GM12878 (cell line): Measurements from ENCODE around the gene AGRP. TPM values are rescaled to one million over a fixed set of nuclear protein-coding genes. Genes with fewer than 3 reads are reported as not detected.

Experiments used
- ATAC-seq: fragments of 200-7000 bp; cut with Tn5 transposase; 3 replicates; pipeline ENCODE4 v1.9.1; 2020; ENCODE audit warnings: mild to moderate bottlenecking, moderate library complexity
- BruUV-seq: library from RNA; stranded (reverse); fragments of 400-500 nt; replicated peaks from 2 replicates; lab custom pipeline; 2021; lab: Mats Ljungman, UMichigan
- CTCF ChIA-PET: fragments of 300-600 bp; sonication (Branson Sonifier 250); formaldehyde crosslinking; extraction: SDS; loops from one replicate; lab custom pipeline; 2021; ENCODE audit warnings: inconsistent platforms; lab: Yijun Ruan, JAX
- POLR2A ChIA-PET: fragments of 350-600 bp; formaldehyde crosslinking; extraction: SDS; loops from one replicate; lab custom pipeline; 2021; ENCODE audit warnings: inconsistent platforms; lab: Charles Lee
- RAD21 ChIA-PET: fragments of 300-600 bp; sonication (Branson Sonifier 250); formaldehyde crosslinking; loops from one replicate; lab custom pipeline; 2023; ENCODE audit warnings: antibody characterized with exemption; ENCODE audit not compliant: unreplicated experiment; lab: Charles Lee
- SMC1A ChIA-PET: fragments of 300-600 bp; sonication (Branson Sonifier 250); formaldehyde crosslinking; loops from one replicate; lab custom pipeline; 2023; ENCODE audit not compliant: unreplicated experiment, uncharacterized antibody; lab: Charles Lee
- DNase-seq: peaks from one replicate; pipeline ENCODE4 v3.0.0-alpha.2; 2011; ENCODE audit warnings: low read depth, low spot score
- FAIRE-seq: peaks from 3 replicates; lab custom pipeline; 2011; peaks lifted over from hg19 to GRCh38; lab: Jason Lieb, UNC
- H2AFZ ChIP-seq: 2 replicates; pipeline ENCODE4 v1.6.0; 2011; ENCODE audit warnings: low read depth, low read length, control low read depth; ENCODE audit not compliant: control insufficient read depth
- H3K27ac ChIP-seq: 2 replicates; pipeline ENCODE4 v1.5.1; 2011; ENCODE audit warnings: control low read depth; ENCODE audit not compliant: control insufficient read depth, insufficient read depth
- H3K27me3 ChIP-seq, 2 experiments: replicated peaks in 1 of 2; 2 replicates each; pipeline versions ENCODE4 v1.6.0 to v1.6.1; 2011; ENCODE audit warnings: low read length in 1 of 2; ENCODE audit not compliant: control insufficient read depth in 2 of 2, insufficient read depth in 2 of 2
- H3K36me3 ChIP-seq, 2 experiments: 2 replicates each; pipeline ENCODE4 v1.5.1; 2011; ENCODE audit warnings: low read length in 1 of 2; ENCODE audit not compliant: control insufficient read depth in 2 of 2, insufficient read depth in 2 of 2
- H3K4me1 ChIP-seq: 2 replicates; pipeline ENCODE4 v1.6.1; 2011; ENCODE audit warnings: mild to moderate bottlenecking, low read length, moderate library complexity, mixed read lengths; ENCODE audit not compliant: control insufficient read depth, insufficient read depth
- H3K4me2 ChIP-seq: 2 replicates; pipeline ENCODE4 v1.6.0; 2011; ENCODE audit warnings: control low read depth; ENCODE audit not compliant: control insufficient read depth, insufficient read depth
- H3K4me3 ChIP-seq: fragments of 200-600 bp; sonication (generic); 2 replicates; pipeline ENCODE4 v1.5.1; 2016
- H3K79me2 ChIP-seq: 2 replicates; pipeline ENCODE4 v1.6.0; 2011; ENCODE audit warnings: low read length; ENCODE audit not compliant: control insufficient read depth, insufficient read depth
- H3K9ac ChIP-seq: 2 replicates; pipeline ENCODE4 v1.8.0; 2011; ENCODE audit warnings: low read length, control low read depth, mixed read lengths; ENCODE audit not compliant: control insufficient read depth, insufficient read depth
- H3K9me3 ChIP-seq: replicated peaks from 3 replicates; pipeline ENCODE4 v1.5.1; 2011; ENCODE audit warnings: mild to moderate bottlenecking, low read length; ENCODE audit not compliant: control insufficient read depth, insufficient read depth
- H4K20me1 ChIP-seq: 2 replicates; pipeline ENCODE4 v1.6.0; 2011; ENCODE audit not compliant: control insufficient read depth, insufficient read depth
- CEBPZ ChIP-seq: fragments of 150-350 bp; IDR thresholded peaks from 2 replicates; pipeline ENCODE4 v1.6.1; 2016; ENCODE audit warnings: low read depth, low read length
- NRF1 ChIP-seq: conservative IDR thresholded peaks from 2 replicates; pipeline ENCODE4 v1.6.1; 2011; ENCODE audit warnings: mild to moderate bottlenecking, low read depth, low read length, improper control_type of control experiment
- SMAD5 ChIP-seq: IDR thresholded peaks from 2 replicates; pipeline ENCODE4 v1.6.1; 2016; ENCODE audit warnings: antibody characterized with exemption, low read depth
- ZBED1 ChIP-seq: IDR thresholded peaks from 2 replicates; pipeline ENCODE4 v1.6.1; 2016; ENCODE audit warnings: borderline replicate concordance
- ZSCAN29 ChIP-seq: fragments of 450-650 bp; IDR thresholded peaks from 2 replicates; pipeline ENCODE4 v1.6.1; 2017; ENCODE audit warnings: mild to moderate bottlenecking, moderate library complexity
- WGBS: methylation state at CpG from one replicate; pipeline ENCODE4 v1.1.6; 2016; ENCODE audit warnings: low lambda C conversion rate; ENCODE audit not compliant: insufficient replicate concordance, insufficient coverage; ENCODE audit errors: missing lambda C conversion rate; 5-methylcytosine and 5-hydroxymethylcytosine counted together
- in situ Hi-C: fragments of 300-500 bp; cut with MboI; formaldehyde crosslinking; loops from 9 replicates; pipeline ENCODE4 v1.14.3; 2018; ENCODE audit warnings: mixed read lengths
- intact Hi-C: fragments of 100-400 bp; cut with micrococcal nuclease; formaldehyde crosslinking; loops from one replicate; pipeline ENCODE4 v1.14.2; 2022; ENCODE audit not compliant: unreplicated experiment
- polyA plus RNA-seq, 11 experiments: library from polyadenylated mRNA; depleted of rRNA in 4 of 11; unstranded in 6 of 11; stranded (reverse) in 5 of 11; fragments of >200 nt; fragmentation: Nextera tagmentation in 4 of 11; fragmentation: Illumina TruSeq in 1 of 11; extraction: Ambion mirVana in 4 of 11; extraction: Trizol in 1 of 11; gene quantifications; 1 replicate in 1 of 11; 2 replicates in 10 of 11; pipeline versions ENCODE4 v1.2.1 to v1.2.3, GENCODE V29; 2011 to 2016; ENCODE audit warnings: inconsistent platforms in 2 of 11, missing spikeins in 2 of 11, low read depth in 1 of 11
- total RNA-seq, 4 experiments: library from RNA; depleted of rRNA in 3 of 4; stranded (reverse); fragments of >200 nt in 3 of 4; fragmentation: Illumina TruSeq in 1 of 4; extraction: Trizol in 1 of 4; gene quantifications; 2 replicates each; pipeline versions ENCODE4 v1.2.1 to v1.2.3, GENCODE V29; 2013 to 2021

Gene AGRP
- total and polyA plus RNA-seq, 10 of the 15 experiments (the other 5 are each of a cell fraction or from before 2014, with no cell fraction given), result 0.16 to 0.75 (median 0.53) TPM; not detected in 6

GRCh38 chr16:67441271-67441753 lies 42.0 kb downstream of the AGRP start:
- H3K36me3 ChIP-seq, result peaks cover 4 to 21% of the 10 kb centered on the region in 2 experiments
- in situ Hi-C loops, result no loop called here
- no peaks in the 10 kb centered on the region for H3K27me3 ChIP-seq
- no peak overlapping the region for H3K4me2 ChIP-seq
- ATAC-seq (no peak), FAIRE-seq (no peak), DNase-seq (no peak)
- no peak overlapping the region for H3K27ac ChIP-seq
- no peak overlapping the region for H3K4me3 ChIP-seq
- peaks cover 10% of the 10 kb centered on the region for H3K4me1 ChIP-seq
- H3K9me3 ChIP-seq, result no peaks in the 10 kb centered on the region
- no peaks in the 10 kb centered on the region for H3K79me2 ChIP-seq
- intact Hi-C loops, result no loop called here
- CTCF ChIA-PET, result interaction anchor here (1.0 to 7.7 kb wide), 2 partner anchors 15 to 25 kb away, joined by 3 to 84 read pairs; partner anchors contain the start of gene ZDHHC1
- POLR2A ChIA-PET, result no interaction called here
- 94% methylated on average over 17 of the region's 17 CpGs for WGBS
- no peak for TF ChIP-seq NRF1
- no peak for TF ChIP-seq ZSCAN29
- no peak overlapping the region for H2AFZ ChIP-seq
- RAD21 ChIA-PET, result no interaction called here
- BruUV-seq, result no TSS peak
- SMC1A ChIA-PET, result no interaction called here
- no peak overlapping the region for H3K9ac ChIP-seq
- 0 out of 2 replicates have a peak, but pooled peaks cover 4% of the 10 kb centered on the region for H4K20me1 ChIP-seq

DNA sequence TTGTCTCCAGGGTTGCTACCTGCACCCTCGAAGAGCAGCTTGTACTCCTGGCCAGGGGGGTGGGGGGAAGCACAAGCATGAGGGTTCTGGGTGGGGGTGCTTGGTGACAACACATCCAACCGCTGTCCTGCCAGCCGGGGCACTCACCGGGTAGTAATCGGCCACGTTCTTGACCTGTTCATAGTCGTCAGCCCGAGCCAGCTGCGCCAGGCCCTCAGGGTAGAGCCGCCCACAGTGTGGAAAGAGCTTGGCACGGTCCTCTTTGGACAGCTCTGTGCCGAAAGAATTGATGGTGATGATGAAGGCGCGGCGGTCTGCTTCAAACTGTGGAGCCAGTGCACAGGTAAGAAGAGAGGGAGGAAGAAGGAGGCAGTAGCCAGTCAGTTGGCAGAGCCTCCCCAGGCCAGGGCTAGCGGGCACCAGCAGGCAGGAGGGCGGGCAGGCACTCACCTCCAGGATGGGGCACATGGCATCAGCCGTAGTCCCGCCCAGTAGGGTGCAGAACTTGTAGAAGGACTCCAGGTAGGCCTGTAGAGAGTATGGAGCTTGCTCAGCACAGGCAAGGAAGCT lies 44.4 kb downstream of the AGRP start:
- DNase-seq (no peak), ATAC-seq (no peak), FAIRE-seq (no peak)
- intact Hi-C loops, result no loop called here
- no TSS peak for BruUV-seq
- H3K27me3 ChIP-seq, result no peaks in the 10 kb centered on the region
- no peak overlapping the region for H3K4me3 ChIP-seq
- no peak overlapping the region for H3K27ac ChIP-seq
- H3K9ac ChIP-seq, result no peak overlapping the region
- TF ChIP-seq ZBED1, result no peak
- no peak for TF ChIP-seq CEBPZ
- no peak for TF ChIP-seq SMAD5
- no peak overlapping the region for H3K4me2 ChIP-seq
- ChIA-PET RAD21 (no interaction called here), CTCF (interaction anchor here (2.1 kb wide), 1 partner anchor 10 kb away, joined by 6 read pairs; no protein-coding TSS in a partner anchor), SMC1A (interaction anchor here (1.3 kb wide), 1 partner anchor 11 kb away, joined by 3 read pairs; no protein-coding TSS in a partner anchor), POLR2A (no interaction called here)
- H3K36me3 ChIP-seq, result peaks cover under 1 to 16% of the 10 kb centered on the region in 2 experiments
- no peak overlapping the region for H2AFZ ChIP-seq
- no peaks in the 10 kb centered on the region for H3K9me3 ChIP-seq
- H3K79me2 ChIP-seq, result no peaks in the 10 kb centered on the region
- peaks cover 21% of the 10 kb centered on the region for H3K4me1 ChIP-seq
- 0 out of 2 replicates have a peak, but pooled peaks cover 4% of the 10 kb centered on the region for H4K20me1 ChIP-seq
- in situ Hi-C loops, result no loop called here
- WGBS, result 96% methylated on average over 19 of the region's 19 CpGs
